Left lung (tissue), 10 donors: Measurements from ENCODE around the gene EMILIN3. TPM values are rescaled to one million over a fixed set of nuclear protein-coding genes. Genes with fewer than 3 reads are reported as not detected.

Source experiments
- ATAC-seq: fragments of 200-7000 bp; cut with Tn5 transposase; one replicate; pipeline ENCODE4 v1.9.1; 2020; ENCODE audit warnings: moderate library complexity
- DNase-seq, 4 donors: peaks; one replicate each; pipeline ENCODE4 v3.0.0-alpha.2; 2013 to 2020
- H3K27ac ChIP-seq, 2 donors: fragments of 200-600 bp; sonication (generic) in 1 of 2; one replicate each; pipeline versions ENCODE4 v1.5.0 to v1.8.0; 2020 to 2021
- H3K27me3 ChIP-seq, 2 donors: fragments of 200-600 bp; sonication (generic) in 1 of 2; one replicate each; pipeline versions ENCODE4 v1.5.0 to v1.8.0; 2020 to 2021
- H3K36me3 ChIP-seq, 2 donors: fragments of 200-600 bp; sonication (generic) in 1 of 2; one replicate each; pipeline versions ENCODE4 v1.5.0 to v1.8.0; 2020 to 2021
- H3K4me1 ChIP-seq, 2 donors: fragments of 200-600 bp; one replicate each; pipeline ENCODE4 v1.8.0; 2021
- H3K4me3 ChIP-seq, 2 donors: fragments of 200-600 bp; sonication (generic) in 1 of 2; one replicate each; pipeline versions ENCODE4 v1.5.0 to v1.8.0; 2020 to 2021; ENCODE audit warnings: mild to moderate bottlenecking in 1 of 2
- H3K9me3 ChIP-seq, 2 donors: fragments of 200-600 bp; sonication (generic) in 1 of 2; one replicate each; pipeline versions ENCODE4 v1.5.0 to v1.8.0; 2020 to 2021
- intact Hi-C, 2 donors: fragments of 100-400 bp; cut with DNase I; formaldehyde crosslinking; loops; one replicate each; pipeline versions ENCODE4 v1.11.2 to v1.14.2; 2022
- polyA plus RNA-seq, 6 donors: library from polyadenylated mRNA; unstranded; fragments of 120-200 nt; gene quantifications; one replicate each; pipeline ENCODE4 v1.2.1, GENCODE V29; 2013; ENCODE audit not compliant: insufficient read length in 6 of 6
- total RNA-seq, 2 donors: library from RNA; stranded (reverse); fragmentation: NEBNext Ultra II Directional; extraction: Animal tissue kit (Norgen Biotek cat#: 25700); gene quantifications; one replicate each; pipeline ENCODE4 v1.2.1, GENCODE V29; 2021
- TF ChIP-seq, protein P1 (sequence below), 2 donors: fragments of 200-600 bp; sonication (generic) in 1 of 2; IDR thresholded peaks; one replicate each; pipeline versions ENCODE4 v1.5.0 to v1.8.0; 2021; ENCODE audit warnings: antibody characterized with exemption in 2 of 2
- donor health status: DM: no; HTN: yes; CAD: no.
- donor health status: DM: no; HTN: no; CAD: no.

The EMILIN3 gene
- total and polyA plus RNA-seq, 8 donors = 0.08 to 2.5 (median 2.0) TPM

DNA sequence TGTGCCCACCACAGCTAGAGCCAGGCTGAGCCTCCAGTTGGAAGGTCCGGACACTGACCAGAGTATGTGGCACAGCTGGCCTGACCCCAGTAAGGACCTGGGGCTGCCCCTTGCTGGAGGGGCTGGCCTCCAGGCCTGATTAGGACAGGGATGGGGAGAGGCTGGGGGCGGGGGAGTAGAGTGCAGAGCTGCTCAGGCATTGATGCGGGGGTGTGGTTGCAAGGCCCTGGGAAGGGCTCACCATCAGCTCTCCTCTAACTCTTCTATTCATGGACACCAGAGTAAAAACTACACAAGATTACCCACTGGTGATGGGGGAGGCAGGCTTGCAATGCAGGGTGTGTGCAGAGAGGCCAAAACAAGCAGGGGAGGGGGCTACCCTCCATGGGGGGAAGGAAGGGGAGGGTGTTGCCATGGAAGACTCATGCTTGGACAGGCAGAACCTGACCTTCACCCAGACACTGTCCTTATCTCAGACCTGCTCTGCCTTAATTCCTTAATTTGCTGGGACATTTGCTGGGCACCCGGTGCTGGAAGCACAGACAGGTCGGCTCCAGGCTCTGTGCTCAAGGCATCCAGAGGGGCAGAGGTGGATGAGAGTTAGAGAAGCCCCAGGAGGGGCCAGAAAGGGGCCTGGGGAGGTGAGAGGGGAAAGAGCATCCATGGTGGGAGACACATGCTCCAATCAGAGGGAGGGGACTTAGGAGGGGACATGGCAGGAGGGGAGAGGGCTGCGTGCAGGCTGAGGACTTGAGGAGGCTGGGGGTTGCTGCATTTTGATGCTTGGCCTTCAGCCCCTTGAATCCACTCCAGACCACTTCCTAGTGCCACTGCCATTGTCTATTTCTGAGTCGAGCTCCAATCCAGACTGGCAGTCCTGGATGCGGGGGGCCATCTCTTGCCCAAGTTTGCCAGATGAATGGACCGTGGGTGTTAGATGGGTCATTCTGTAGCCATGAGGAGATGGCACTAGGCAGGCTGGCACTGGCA, 7.6 kb upstream of the EMILIN3 start:
- intact Hi-C loops = no loop called here
- no peak overlapping the region for H3K4me3 ChIP-seq
- DNase-seq (no peak), ATAC-seq (no peak)
- no peaks in the 10 kb centered on the region for H3K4me1 ChIP-seq
- H3K9me3 ChIP-seq = peaks cover 0 to 14% of the 10 kb centered on the region in 2 donors
- H3K27me3 ChIP-seq = peaks cover 0 to 44% of the 10 kb centered on the region in 2 donors
- H3K27ac ChIP-seq = no peak overlapping the region
- H3K36me3 ChIP-seq = no peaks in the 10 kb centered on the region
- TF ChIP-seq, protein P1, sequence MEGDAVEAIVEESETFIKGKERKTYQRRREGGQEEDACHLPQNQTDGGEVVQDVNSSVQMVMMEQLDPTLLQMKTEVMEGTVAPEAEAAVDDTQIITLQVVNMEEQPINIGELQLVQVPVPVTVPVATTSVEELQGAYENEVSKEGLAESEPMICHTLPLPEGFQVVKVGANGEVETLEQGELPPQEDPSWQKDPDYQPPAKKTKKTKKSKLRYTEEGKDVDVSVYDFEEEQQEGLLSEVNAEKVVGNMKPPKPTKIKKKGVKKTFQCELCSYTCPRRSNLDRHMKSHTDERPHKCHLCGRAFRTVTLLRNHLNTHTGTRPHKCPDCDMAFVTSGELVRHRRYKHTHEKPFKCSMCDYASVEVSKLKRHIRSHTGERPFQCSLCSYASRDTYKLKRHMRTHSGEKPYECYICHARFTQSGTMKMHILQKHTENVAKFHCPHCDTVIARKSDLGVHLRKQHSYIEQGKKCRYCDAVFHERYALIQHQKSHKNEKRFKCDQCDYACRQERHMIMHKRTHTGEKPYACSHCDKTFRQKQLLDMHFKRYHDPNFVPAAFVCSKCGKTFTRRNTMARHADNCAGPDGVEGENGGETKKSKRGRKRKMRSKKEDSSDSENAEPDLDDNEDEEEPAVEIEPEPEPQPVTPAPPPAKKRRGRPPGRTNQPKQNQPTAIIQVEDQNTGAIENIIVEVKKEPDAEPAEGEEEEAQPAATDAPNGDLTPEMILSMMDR (IDR thresholded peaks at IDR 0.05) = no peak

DNA sequence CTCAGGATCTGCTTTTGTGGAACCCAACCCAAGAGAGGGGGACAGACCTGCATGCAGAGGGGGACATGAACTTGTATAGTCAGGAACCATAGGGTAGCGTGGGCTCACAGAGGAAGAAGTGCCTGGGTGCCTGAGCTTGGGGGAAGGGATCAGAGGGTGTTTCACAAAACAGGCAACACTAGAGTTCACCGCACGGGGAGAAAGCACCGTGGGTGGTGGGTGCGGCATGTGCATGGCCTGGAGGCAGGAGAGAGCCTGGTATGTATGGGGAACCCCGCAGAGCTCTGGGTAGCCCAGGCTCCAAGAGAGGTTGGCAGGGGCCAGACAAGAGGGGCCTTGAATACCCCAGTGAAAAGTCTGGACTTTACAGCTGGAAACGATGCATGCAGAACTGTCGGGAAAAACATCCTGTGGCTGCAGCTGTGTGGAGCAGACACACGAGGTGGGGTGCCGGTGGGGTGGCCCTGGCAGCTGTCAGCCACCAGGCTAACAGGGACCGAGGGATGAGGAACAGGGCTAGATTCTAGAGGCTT, 6.7 kb upstream of the EMILIN3 start:
- intact Hi-C loops = no loop called here
- H3K4me3 ChIP-seq = no peak overlapping the region
- TF ChIP-seq, protein P1 (IDR thresholded peaks at IDR 0.05) = no peak
- no peaks in the 10 kb centered on the region for H3K36me3 ChIP-seq
- DNase-seq = no peak
- no peak for ATAC-seq
- no peak overlapping the region for H3K27ac ChIP-seq
- no peaks in the 10 kb centered on the region for H3K4me1 ChIP-seq
- H3K9me3 ChIP-seq = peaks cover 0 to 14% of the 10 kb centered on the region in 2 donors
- peaks cover 0 to 49% of the 10 kb centered on the region in 2 donors for H3K27me3 ChIP-seq

DNA sequence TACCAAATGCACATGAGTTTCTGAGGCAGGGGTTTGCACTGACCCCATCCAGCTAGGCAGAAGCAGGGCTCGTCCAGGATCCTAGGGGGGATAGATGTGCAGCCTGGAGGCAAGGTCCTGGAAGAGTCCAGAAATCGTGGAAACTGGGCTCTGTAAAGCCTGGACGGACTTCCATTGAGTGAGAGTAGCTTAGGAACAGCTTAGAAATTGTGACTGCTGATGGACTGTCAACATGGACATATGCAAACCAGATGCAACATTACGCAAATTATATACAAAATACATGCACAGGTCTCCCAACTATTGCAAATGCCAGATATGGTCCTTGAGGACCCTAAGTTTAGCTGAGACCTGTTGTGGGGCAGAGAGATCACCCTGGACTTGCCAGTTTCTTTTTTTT, 4.8 kb upstream of the EMILIN3 start:
- intact Hi-C loops = no loop called here
- no peak overlapping the region for H3K4me3 ChIP-seq
- no peak for ATAC-seq

DNA sequence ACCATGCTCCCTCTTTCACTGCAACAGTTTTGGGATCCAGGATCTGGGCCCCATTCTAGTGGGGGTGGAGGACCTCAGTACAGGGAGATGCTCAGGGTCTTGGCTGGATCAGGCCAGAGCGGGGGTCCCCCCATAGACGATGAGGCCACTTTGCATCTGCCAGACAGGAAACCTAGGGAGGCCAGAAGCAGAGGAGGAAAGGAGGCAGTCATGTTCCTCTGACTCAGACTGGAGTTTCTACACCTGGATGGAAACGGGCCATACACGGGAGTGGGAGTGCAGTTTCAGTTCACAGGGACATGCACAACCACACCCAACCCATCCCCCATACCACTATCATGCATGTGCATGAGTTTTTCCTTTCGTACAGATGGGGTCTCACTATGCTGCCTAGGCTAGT, 3.6 kb upstream of the EMILIN3 start:
- Histone ChIP-seq H3K4me1 (peaks cover 0 to 8% of the 10 kb centered on the region in 2 donors), H3K36me3 (no peaks in the 10 kb centered on the region), H3K4me3 (no peak overlapping the region), H3K9me3 (peaks cover 0 to 14% of the 10 kb centered on the region in 2 donors), H3K27ac (no peak overlapping the region), H3K27me3 (peaks cover 25 to 57% of the 10 kb centered on the region in 2 donors)
- DNase-seq (no peak), ATAC-seq (no peak)
- TF ChIP-seq, protein P1 (IDR thresholded peaks at IDR 0.05) = no peak
- intact Hi-C loops = no loop called here

More for the DNA sequence above, 4.8 kb upstream of the EMILIN3 start:
- DNase-seq = no peak
- TF ChIP-seq, protein P1 (IDR thresholded peaks at IDR 0.05) = no peak
- no peaks in the 10 kb centered on the region for H3K36me3 ChIP-seq
- no peak overlapping the region for H3K27ac ChIP-seq
- peaks cover 0 to 14% of the 10 kb centered on the region in 2 donors for H3K9me3 ChIP-seq
- no peaks in the 10 kb centered on the region for H3K4me1 ChIP-seq
- H3K27me3 ChIP-seq = peaks cover 14 to 52% of the 10 kb centered on the region in 2 donors

DNA sequence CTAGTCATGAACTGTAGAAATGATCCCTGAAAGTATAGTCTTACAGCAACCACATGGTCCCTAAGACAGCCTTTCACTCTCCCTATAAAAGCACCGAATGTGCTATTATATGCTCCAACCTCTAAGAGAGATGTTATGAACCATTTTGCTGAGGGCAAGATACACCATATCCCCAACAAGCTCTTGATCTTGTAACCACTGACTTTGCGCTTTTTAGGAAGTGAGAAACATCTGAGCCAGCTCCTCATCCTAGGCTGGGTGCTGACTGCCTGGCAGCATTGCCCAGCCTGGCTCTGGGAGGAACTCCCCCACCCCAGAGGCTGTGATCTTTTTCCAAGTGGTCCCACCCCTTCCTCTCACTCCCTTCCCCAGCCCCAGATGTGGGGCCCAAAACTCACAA, 3.1 kb upstream of the EMILIN3 start:
- intact Hi-C loops = no loop called here

More for the DNA sequence above, 3.1 kb upstream of the EMILIN3 start:
- TF ChIP-seq, protein P1 (IDR thresholded peaks at IDR 0.05) = no peak
- Histone ChIP-seq H3K4me1 (peaks cover 0 to 8% of the 10 kb centered on the region in 2 donors), H3K4me3 (no peak overlapping the region), H3K27me3 (peaks cover 30 to 62% of the 10 kb centered on the region in 2 donors), H3K27ac (no peak overlapping the region), H3K9me3 (peaks cover 0 to 14% of the 10 kb centered on the region in 2 donors), H3K36me3 (no peaks in the 10 kb centered on the region)
- DNase-seq = no peak
- ATAC-seq = no peak
